Nephron progenitor cell (in vitro differentiated cells): ENCODE measurements around the gene SLC44A4.

Experiments
- DNase-seq: peaks from one replicate; pipeline ENCODE4 v3.0.0; 2021
- H3K27ac Mint-ChIP-seq: 2 replicates; pipeline ENCODE4 v1.8.0; 2021; ENCODE audit warnings: mild to moderate bottlenecking, moderate library complexity, mixed read lengths
- H3K27me3 Mint-ChIP-seq: 2 replicates; pipeline ENCODE4 v1.8.0; 2021; ENCODE audit warnings: mild to moderate bottlenecking, low read depth, mixed read lengths; ENCODE audit not compliant: poor library complexity
- H3K36me3 Mint-ChIP-seq: 2 replicates; pipeline ENCODE4 v1.8.0; 2021; ENCODE audit warnings: low read depth, mixed read lengths
- H3K4me1 Mint-ChIP-seq: 2 replicates; pipeline ENCODE4 v1.8.0; 2021; ENCODE audit warnings: mixed read lengths
- H3K4me3 Mint-ChIP-seq: 2 replicates; pipeline ENCODE4 v1.8.0; 2021; ENCODE audit warnings: mild to moderate bottlenecking, moderate library complexity, mixed read lengths
- H3K9me3 Mint-ChIP-seq: 2 replicates; pipeline ENCODE4 v1.8.0; 2021; ENCODE audit warnings: mild to moderate bottlenecking, moderate library complexity, mixed read lengths
- CTCF ChIP-seq: fragments of 200-600 bp; sonication (generic); IDR thresholded peaks from 2 replicates; pipeline ENCODE4 v1.5.0; 2021; ENCODE audit warnings: antibody characterized with exemption

The SLC44A4 gene

GRCh38 chr6:31886541-31886991, 7.8 kb upstream of the SLC44A4 start:
- no peak overlapping the region for H3K27ac Mint-ChIP-seq
- no peak for TF ChIP-seq CTCF
- no peak for DNase-seq
- no peak overlapping the region for H3K4me3 Mint-ChIP-seq
- H3K27me3 Mint-ChIP-seq, result no peaks in the 10 kb centered on the region
- no peaks in the 10 kb centered on the region for H3K9me3 Mint-ChIP-seq
- no peaks in the 10 kb centered on the region for H3K4me1 Mint-ChIP-seq
- H3K36me3 Mint-ChIP-seq, result peaks cover 75% of the 10 kb centered on the region

GRCh38 chr6:31884528-31885035, 5.8 kb upstream of the SLC44A4 start:
- H3K9me3 Mint-ChIP-seq, result no peaks in the 10 kb centered on the region
- no peak for DNase-seq
- no peaks in the 10 kb centered on the region for H3K27me3 Mint-ChIP-seq
- no peak for TF ChIP-seq CTCF
- H3K36me3 Mint-ChIP-seq, result peaks cover 77% of the 10 kb centered on the region
- no peak overlapping the region for H3K27ac Mint-ChIP-seq
- no peak overlapping the region for H3K4me3 Mint-ChIP-seq
- no peaks in the 10 kb centered on the region for H3K4me1 Mint-ChIP-seq

GRCh38 chr6:31883676-31884075, 4.9 kb upstream of the SLC44A4 start:
- Mint-ChIP-seq H3K36me3 (peaks cover 74% of the 10 kb centered on the region), H3K4me3 (no peak overlapping the region), H3K9me3 (no peaks in the 10 kb centered on the region), H3K27me3 (no peaks in the 10 kb centered on the region), H3K27ac (no peak overlapping the region), H3K4me1 (peaks cover 8% of the 10 kb centered on the region)
- no peak for DNase-seq
- TF ChIP-seq CTCF, result no peak

GRCh38 chr6:31882344-31882743, 3.5 kb upstream of the SLC44A4 start:
- Mint-ChIP-seq H3K9me3 (no peaks in the 10 kb centered on the region), H3K27me3 (no peaks in the 10 kb centered on the region), H3K36me3 (peaks cover 67% of the 10 kb centered on the region), H3K4me3 (no peak overlapping the region), H3K4me1 (peaks cover 21% of the 10 kb centered on the region), H3K27ac (no peak overlapping the region)
- no peak for TF ChIP-seq CTCF
- DNase-seq, result no peak

- no peak overlapping the region for H3K4me3 Mint-ChIP-seq
- peak overlapping the region; percentile 70 for H3K27ac Mint-ChIP-seq
- H3K27me3 Mint-ChIP-seq, result no peaks in the 10 kb centered on the region
- H3K9me3 Mint-ChIP-seq, result no peaks in the 10 kb centered on the region
- peaks cover 25% of the 10 kb centered on the region for H3K4me1 Mint-ChIP-seq
- DNase-seq, result no peak
- no peak for TF ChIP-seq CTCF
- H3K36me3 Mint-ChIP-seq, result peaks cover 58% of the 10 kb centered on the region
Observed at GRCh38 chr6:31881136-31881859, 2.5 kb upstream of the SLC44A4 start.

GRCh38 chr6:31880616-31881015, 1.8 kb upstream of the SLC44A4 start:
- no peak overlapping the region for H3K27ac Mint-ChIP-seq
- H3K27me3 Mint-ChIP-seq, result peaks cover 4% of the 10 kb centered on the region
- no peak for TF ChIP-seq CTCF
- H3K4me3 Mint-ChIP-seq, result no peak overlapping the region
- H3K36me3 Mint-ChIP-seq, result peaks cover 51% of the 10 kb centered on the region
- DNase-seq, result no peak
- peaks cover 29% of the 10 kb centered on the region for H3K4me1 Mint-ChIP-seq
- no peaks in the 10 kb centered on the region for H3K9me3 Mint-ChIP-seq
